Small intestine (tissue), 7 donors: Measurements from ENCODE around the gene MUC5B. TPM values are rescaled to one million over a fixed set of nuclear protein-coding genes. Genes with fewer than 3 reads are reported as not detected.

Experiments used
- DNase-seq, 2 donors: peaks; one replicate each; pipeline versions ENCODE4 v3.0.0 to v3.0.0-alpha.2; 2013
- FAIRE-seq: peaks from 2 replicates; lab custom pipeline; 2012; peaks lifted over from hg19 to GRCh38; lab: Jason Lieb, UNC
- H3K27ac ChIP-seq, 3 donors: one replicate each; pipeline ENCODE4 v1.5.1; 2013; ENCODE audit warnings: low read length in 2 of 3, mild to moderate bottlenecking in 2 of 3, control low read depth in 1 of 3, inconsistent platforms in 1 of 3, low read depth in 1 of 3, moderate library complexity in 1 of 3
- H3K27me3 ChIP-seq, 3 donors: one replicate each; pipeline ENCODE4 v1.6.1; 2013; ENCODE audit warnings: low read length in 3 of 3, inconsistent platforms in 1 of 3; ENCODE audit not compliant: control insufficient read depth in 3 of 3, insufficient read depth in 3 of 3
- H3K36me3 ChIP-seq, 3 donors: one replicate each; pipeline ENCODE4 v1.6.1; 2013; ENCODE audit warnings: low read length in 3 of 3, inconsistent platforms in 1 of 3, low read depth in 1 of 3, mild to moderate bottlenecking in 1 of 3, moderate library complexity in 1 of 3; ENCODE audit not compliant: control insufficient read depth in 3 of 3, insufficient read depth in 2 of 3
- H3K4me1 ChIP-seq, 3 donors: one replicate each; pipeline ENCODE4 v1.6.1; 2013; ENCODE audit warnings: low read length in 2 of 3, inconsistent platforms in 1 of 3, low read depth in 1 of 3, mild to moderate bottlenecking in 1 of 3, moderate library complexity in 1 of 3; ENCODE audit not compliant: control insufficient read depth in 3 of 3, insufficient read depth in 2 of 3
- H3K4me3 ChIP-seq, 3 donors: one replicate each; pipeline ENCODE4 v1.5.1; 2013; ENCODE audit warnings: low read length in 3 of 3, control low read depth in 1 of 3, inconsistent platforms in 1 of 3, low read depth in 1 of 3, mild to moderate bottlenecking in 1 of 3, moderate library complexity in 1 of 3
- H3K9me3 ChIP-seq, 2 donors: one replicate each; pipeline ENCODE4 v1.6.1; 2013; ENCODE audit warnings: low read depth in 1 of 2, low read length in 1 of 2; ENCODE audit not compliant: control insufficient read depth in 2 of 2, insufficient read depth in 1 of 2
- WGBS, 3 donors: extraction: QIAGEN DNeasy Blood & Tissue Kit; methylation state at CpG; one replicate each; pipeline ENCODE4 v1.1.7; 2013; 5-methylcytosine and 5-hydroxymethylcytosine counted together
- polyA plus RNA-seq, 4 donors: library from polyadenylated mRNA; stranded (reverse) in 3 of 4; unstranded in 1 of 4; fragments of 200-250 nt in 3 of 4; fragments of 120-200 nt in 1 of 4; gene quantifications; one replicate each; pipeline versions ENCODE4 v1.2.1 to v1.2.3, GENCODE V29; 2013
- donor health status: healthy with polysubstance abuse.
- donor health status: control.
- donor health status: control.
- donor health status: Bipolar disorder and iron deficiency.
- donor health status: healthy.

Gene MUC5B
- polyA plus RNA-seq, 4 donors, result 0.04 to 2.4 TPM; not detected in 2

DNA sequence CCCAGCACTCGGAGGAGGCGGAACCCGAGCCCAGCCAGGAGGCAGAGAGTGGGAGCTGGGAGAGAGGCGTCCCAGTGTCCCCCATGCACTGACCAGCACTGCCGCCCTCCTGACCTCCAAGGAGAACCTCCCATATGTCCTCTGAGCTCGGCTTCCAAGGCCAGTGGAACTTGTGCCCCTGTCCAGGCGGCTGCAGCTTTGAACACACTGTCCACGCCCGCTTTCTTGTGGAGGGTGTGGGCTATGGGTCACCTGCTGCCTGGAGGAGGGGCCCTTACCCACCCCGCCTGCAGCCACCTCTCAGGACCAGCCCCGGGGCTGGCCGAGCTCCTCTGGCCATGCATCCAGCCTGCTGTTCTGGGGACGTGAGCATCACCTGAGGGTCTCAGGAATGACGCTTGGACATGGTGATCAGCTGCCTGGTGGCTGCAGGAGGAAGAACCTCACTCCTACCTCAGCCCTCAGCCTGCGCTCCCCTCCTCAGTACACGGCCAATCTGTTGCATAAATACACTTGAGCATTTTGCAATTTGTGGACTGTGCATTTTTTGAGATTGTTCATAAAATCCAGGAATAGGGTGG, 22.2 kb upstream of the MUC5B start:
- peaks cover 0 to 11% (median 2%) of the 10 kb centered on the region in 3 donors for H3K27me3 ChIP-seq
- H3K4me1 ChIP-seq, result no peaks in the 10 kb centered on the region
- no peaks in the 10 kb centered on the region for H3K36me3 ChIP-seq
- H3K27ac ChIP-seq, result no peak overlapping the region
- 43 to 62% (median 55%) methylated on average over 13 to 16 of the region's 16 CpGs for WGBS, 3 donors
- H3K4me3 ChIP-seq, result no peak overlapping the region
- no peak for DNase-seq
- no peak for FAIRE-seq
- H3K9me3 ChIP-seq, result no peaks in the 10 kb centered on the region

DNA sequence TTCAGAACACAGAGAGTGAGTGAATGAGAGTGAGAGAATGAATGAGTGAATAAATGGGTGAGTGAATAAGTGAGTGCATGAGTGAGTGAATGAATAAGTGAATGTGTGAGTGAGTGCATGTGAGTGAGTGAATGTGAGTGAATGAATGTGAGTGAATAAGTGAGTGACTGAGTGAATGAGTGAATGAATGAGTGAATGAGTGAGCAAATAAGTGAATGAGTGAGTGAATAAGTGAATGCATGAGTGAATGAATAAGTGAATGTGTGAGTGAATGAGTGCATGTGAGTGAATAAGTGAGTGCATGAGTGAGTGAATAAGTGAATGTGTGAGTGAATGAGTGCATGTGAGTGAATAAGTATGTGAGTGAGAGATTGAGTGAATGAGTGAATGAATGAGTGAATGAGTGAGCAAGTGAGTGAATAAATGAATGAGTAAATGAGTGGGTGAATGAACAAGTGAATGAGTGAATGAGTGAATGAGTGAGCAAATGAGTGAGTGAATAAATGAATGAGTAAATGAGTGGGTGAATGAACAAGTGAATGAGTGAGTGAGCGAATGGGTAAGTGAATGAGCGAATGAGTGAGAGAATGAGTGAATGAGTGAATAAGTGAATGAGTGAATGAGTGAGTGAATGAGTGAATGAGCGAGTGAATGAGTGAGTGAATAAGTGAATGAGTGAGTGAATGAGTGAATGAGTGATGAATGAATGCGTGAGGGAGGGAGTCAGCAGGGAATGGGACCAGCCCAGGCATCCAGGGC, 21.3 kb upstream of the MUC5B start:
- Histone ChIP-seq H3K36me3 (no peaks in the 10 kb centered on the region), H3K4me1 (no peaks in the 10 kb centered on the region), H3K9me3 (no peaks in the 10 kb centered on the region), H3K27me3 (peaks cover 0 to 11% (median 0%) of the 10 kb centered on the region in 3 donors), H3K4me3 (no peak overlapping the region), H3K27ac (no peak overlapping the region)
- FAIRE-seq (no peak), DNase-seq (no peak)
- WGBS, 3 donors, result 68 to 89% (median 79%) methylated on average over 4 of the region's 4 CpGs

DNA sequence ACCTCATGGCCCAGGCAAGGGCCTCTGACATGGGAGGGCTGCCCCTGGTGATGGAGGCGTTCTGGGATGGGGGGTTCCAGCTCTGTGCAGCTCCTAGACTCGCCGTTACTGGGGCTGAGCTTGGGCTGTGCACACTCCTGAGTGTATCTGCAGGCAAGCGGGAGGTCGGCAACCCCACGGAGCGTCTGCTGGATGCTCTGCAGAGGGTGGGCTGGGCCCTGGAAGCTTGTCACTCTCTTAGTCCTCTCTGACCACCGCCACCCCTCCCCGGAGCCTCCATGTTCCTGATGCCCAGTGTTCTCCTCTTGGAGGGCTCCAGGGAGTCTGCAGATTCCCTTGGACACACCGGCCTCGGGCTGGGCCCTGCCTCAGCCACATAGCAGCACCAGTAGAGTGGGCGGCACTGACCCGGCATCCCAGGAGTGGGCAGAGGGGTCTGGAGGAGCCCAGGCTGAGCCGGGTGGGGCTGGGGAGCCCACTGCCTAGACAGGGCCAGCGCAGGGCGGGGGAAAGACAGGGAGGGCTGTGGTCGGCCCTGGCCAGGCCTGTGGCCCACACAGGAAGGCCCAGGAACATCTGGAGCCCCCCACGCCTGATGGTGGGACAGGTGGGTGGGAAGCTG, 20.6 kb upstream of the MUC5B start:
- H3K27ac ChIP-seq, result no peak overlapping the region
- no peaks in the 10 kb centered on the region for H3K36me3 ChIP-seq
- DNase-seq (no peak), FAIRE-seq (no peak)
- peaks cover 0 to 11% (median 0%) of the 10 kb centered on the region in 3 donors for H3K27me3 ChIP-seq
- WGBS, 3 donors, result 41 to 53% (median 42%) methylated on average over 16 to 18 of the region's 18 CpGs
- no peak overlapping the region for H3K4me3 ChIP-seq
- H3K4me1 ChIP-seq, result no peaks in the 10 kb centered on the region
- no peaks in the 10 kb centered on the region for H3K9me3 ChIP-seq

DNA sequence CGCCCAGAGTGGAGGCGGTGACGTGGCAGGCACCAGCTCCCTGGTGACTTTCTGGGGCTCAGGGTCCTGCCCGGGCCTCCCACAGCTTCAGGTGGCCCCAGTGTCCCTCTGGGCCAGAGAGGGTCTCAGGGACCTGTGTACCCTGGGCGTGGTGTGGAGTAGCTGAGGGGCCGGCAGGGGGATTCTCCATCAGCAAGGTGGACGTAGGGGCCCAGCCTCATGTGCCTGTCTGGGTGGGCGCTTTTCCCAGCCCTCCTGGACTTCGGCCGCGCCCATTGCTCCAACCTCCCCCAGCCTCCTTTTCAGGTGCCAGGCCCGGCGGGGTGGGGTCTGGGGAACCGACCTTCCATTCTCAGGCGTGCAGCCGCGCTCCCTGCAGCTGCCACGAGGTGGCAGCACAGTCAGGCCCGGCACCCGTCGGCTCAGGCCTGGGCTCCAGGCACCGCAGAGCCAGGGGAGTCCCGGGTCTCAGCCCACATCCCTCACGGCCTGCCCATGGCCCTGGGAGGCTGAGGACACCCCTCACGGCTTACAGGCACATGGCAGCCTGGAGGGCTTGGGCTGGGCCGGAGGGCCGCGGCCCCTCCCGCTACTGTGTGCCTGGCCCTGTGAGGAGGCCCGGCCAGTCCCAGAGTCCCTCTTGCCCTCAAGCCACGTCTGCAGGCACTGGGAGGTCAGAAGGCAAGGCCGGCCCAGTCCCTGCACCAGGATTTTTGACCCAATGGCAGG, 19.9 kb upstream of the MUC5B start:
- H3K27ac ChIP-seq, result no peak overlapping the region
- no peak overlapping the region for H3K4me3 ChIP-seq
- no peaks in the 10 kb centered on the region for H3K9me3 ChIP-seq
- H3K36me3 ChIP-seq, result no peaks in the 10 kb centered on the region
- H3K4me1 ChIP-seq, result no peaks in the 10 kb centered on the region
- FAIRE-seq (no peak), DNase-seq (peak; percentile 38 to 66)
- WGBS, 3 donors, result 23 to 24% (median 24%) methylated on average over 27 to 32 of the region's 32 CpGs
- H3K27me3 ChIP-seq, result peaks cover 0 to 11% (median 0%) of the 10 kb centered on the region in 3 donors

DNA sequence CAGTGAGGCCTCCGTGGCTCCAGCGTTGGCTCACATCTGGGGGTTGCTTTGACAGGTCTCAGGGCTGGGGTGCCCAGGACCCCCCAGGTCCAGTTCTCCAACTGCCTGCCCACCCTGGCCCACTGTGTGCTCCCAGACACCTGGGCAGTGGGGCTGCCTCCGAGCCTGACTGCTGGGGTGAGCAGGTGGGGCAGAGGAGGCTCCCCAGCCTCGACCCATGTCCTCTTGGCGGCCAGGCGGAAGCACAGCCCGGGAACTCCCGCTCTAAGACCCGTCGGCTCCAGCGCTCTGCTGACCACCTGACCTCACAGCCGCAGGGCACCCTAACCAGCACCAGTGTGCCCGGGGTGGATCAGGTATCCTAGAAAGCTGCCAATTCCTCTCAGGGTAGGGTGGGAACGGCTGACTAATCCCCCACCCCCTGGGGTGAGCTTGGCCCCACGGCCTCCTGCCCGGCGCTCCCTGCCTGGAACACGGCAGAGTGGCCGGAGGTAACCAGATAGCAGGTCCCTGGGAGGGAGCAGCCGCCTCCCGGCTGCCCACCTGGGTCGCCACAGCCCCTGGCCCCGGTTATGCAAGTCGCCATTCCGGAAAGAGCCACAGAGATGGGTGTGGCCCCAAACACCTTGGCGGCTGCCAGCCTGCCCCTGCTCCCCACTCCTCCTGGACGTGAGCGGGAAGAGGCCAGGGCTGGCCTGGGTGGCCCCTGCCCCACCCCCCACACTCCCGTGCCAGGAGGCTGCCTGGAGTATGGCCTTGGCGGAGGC, 19.2 kb upstream of the MUC5B start:
- no peak for DNase-seq
- H3K4me1 ChIP-seq, result no peaks in the 10 kb centered on the region
- no peak overlapping the region for H3K4me3 ChIP-seq
- H3K9me3 ChIP-seq, result no peaks in the 10 kb centered on the region
- no peaks in the 10 kb centered on the region for H3K36me3 ChIP-seq
- no peak overlapping the region for H3K27ac ChIP-seq
- 43 to 74% (median 51%) methylated on average over 28 to 30 of the region's 30 CpGs for WGBS, 3 donors
- no peak for FAIRE-seq
- H3K27me3 ChIP-seq, result peaks cover 0 to 11% (median 0%) of the 10 kb centered on the region in 3 donors

DNA sequence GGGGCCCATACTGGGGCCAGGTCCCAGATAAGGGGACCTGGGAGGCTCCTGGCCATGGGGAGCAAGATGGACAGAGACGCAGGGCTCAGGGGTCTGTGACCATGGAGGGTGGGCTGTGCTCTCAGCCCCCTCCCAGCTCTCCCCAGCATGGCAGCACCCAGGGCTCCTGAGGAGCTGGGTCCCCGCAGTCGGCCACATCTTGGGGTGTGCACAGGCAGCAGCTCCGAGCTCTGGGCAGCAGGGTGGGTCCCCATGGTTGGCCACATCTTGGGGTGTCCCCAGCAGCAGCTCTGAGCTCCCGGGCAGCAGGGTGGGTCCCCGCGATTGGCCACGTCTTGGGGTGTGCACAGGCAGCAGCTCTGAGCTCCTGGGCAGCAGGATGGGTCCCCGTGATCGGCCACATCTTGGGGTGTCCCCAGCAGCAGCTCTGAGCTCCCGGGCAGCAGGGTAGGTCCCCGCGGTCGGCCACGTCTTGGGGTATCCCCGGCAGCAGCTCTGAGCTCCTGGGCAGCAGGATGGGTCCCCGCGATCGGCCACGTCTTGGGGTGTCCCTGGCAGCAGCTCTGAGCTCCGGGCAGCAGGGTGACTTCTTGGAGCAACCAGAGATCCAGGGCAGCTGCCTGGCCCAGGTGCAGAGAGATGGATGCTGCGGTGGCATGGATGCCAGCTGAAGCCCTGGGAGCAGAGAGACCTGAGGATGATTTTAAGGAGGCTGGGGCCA, 18.3 kb upstream of the MUC5B start:
- DNase-seq (no peak), FAIRE-seq (no peak)
- H3K27me3 ChIP-seq, result peaks cover 0 to 11% (median 0%) of the 10 kb centered on the region in 3 donors
- no peaks in the 10 kb centered on the region for H3K36me3 ChIP-seq
- no peak overlapping the region for H3K4me3 ChIP-seq
- H3K4me1 ChIP-seq, result no peaks in the 10 kb centered on the region
- WGBS, 3 donors, result 83 to 86% (median 84%) methylated on average over 20 to 22 of the region's 22 CpGs
- no peak overlapping the region for H3K27ac ChIP-seq
- H3K9me3 ChIP-seq, result peaks cover 0 to 3% of the 10 kb centered on the region in 2 donors

DNA sequence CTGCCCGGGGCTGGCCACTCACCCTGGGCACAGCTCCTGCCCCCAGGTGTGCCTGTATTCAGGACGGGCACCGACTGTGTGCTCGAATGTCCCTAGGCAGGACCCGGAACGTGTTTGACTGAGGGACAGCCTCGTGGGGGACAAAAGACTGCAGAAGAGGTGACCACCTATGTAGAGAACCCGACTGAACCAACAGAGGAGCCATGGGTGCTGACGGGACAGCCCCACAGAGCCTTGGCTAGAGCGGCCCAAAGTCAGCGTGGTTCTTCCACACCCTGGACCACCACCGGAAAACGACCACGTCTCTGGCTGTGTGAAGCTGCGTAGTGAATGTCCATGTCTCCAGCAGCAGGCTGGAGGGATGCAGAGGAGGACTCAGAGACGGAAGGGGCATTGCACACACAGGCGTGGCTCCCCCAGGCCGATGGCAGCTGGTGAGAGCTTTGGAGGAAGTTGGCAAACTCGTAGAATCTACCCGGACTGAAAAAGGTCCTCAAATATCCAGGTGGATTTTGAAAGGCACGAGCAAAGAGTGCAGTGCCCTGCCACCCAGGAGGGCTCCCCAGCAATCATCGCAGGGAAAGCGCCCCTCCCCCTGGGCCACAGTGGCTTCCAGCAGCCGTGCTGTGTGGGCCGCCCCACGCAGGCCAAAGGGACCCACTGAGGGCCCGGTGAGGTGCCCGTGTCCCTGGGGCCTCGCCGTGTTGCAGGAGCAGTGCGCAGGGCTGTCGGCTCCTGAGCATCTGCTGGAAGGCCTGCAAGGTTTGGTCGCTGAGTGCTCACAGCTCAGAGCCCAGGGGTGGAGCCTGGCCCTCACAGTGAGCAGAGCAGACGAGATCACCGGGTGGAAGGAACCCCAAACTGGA, 17.5 kb upstream of the MUC5B start:
- no peak for FAIRE-seq
- 64 to 74% (median 65%) methylated on average over 35 of the region's 35 CpGs for WGBS, 3 donors
- H3K4me1 ChIP-seq, result no peaks in the 10 kb centered on the region
- no peak for DNase-seq
- peaks cover 0 to 6% (median 0%) of the 10 kb centered on the region in 3 donors for H3K27me3 ChIP-seq
- peaks cover 0 to 8% of the 10 kb centered on the region in 2 donors for H3K9me3 ChIP-seq
- H3K27ac ChIP-seq, result no peak overlapping the region
- H3K4me3 ChIP-seq, result no peak overlapping the region
- H3K36me3 ChIP-seq, result no peaks in the 10 kb centered on the region
